ENCODE measurements around the gene ZNF184. TPM values are rescaled to one million over a fixed set of nuclear protein-coding genes. Genes with fewer than 3 reads are reported as not detected.

The ZNF184 gene
- total and polyA plus RNA-seq, 9 of the 15 experiments (the other 6 are each of a cell fraction or from before 2014, with no cell fraction given) = 7.6 to 22.2 (median 12.8) TPM

DNA sequence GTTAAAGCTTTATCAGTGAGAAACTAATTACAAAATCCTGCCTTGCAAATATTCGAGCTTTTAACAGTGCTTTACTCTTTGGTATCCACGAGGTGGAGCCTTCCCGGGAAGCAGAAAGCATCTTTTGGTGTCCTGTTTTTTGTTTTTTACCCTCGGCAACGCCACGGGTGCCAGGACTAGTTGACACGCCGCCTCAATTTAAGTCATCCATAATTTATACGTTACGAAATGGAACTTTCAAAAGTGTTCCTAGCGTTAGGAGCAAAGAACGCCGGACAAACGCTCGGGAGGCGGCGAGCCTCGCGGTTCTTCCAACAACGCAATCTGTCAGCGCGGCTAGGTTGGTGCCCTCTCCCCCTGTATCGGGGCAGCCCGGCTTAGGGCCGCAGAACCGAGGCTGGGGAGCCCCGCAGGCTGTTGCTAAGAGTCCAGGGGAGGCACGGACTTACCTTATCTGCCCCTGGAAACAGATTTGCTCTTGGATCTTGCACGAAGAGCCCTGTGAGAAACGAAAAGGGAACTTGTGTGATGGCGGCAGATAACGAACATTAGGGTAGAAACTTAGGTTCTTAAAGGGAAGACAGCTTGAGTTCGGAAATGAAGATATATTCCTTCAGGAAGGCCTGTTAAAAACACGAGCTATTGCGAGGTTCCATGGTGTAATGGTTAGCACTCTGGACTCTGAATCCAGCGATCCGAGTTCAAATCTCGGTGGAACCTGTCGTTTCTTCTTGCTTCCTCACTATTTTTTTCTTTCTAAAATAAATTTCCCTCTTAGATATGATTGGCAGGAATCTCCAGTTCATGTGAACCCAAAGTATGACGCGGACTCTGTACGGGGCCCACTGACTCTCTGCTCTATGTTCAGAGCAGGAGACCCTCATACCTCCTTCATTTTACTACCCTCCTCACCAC, 46.2 kb upstream of the ZNF184 start (continued):
- TF ChIP-seq ARHGAP35 (IDR thresholded peaks at IDR 0.05; ENCODE audit: partially characterized antibody) = no peak
- TF ChIP-seq ZNF431 (CRISPR knock-in tag; IDR thresholded peaks at IDR 0.05) = no peak
- TF ChIP-seq MXI1 (IDR thresholded peaks at IDR 0.05; ENCODE audit: low read depth, low read length) = no peak
- TF ChIP-seq TCF7 (IDR thresholded peaks at IDR 0.05; ENCODE audit: borderline replicate concordance) = 0 out of 2 replicates have a peak, but pooled peaks have one; percentile 24
- no peak; the same call in 1 of the 2 replicates for TF ChIP-seq TARDBP (IDR thresholded peaks at IDR 0.05)
- 0 out of 2 replicates have a peak, but pooled peaks have one; percentile 8 for TF ChIP-seq ESRRA (IDR thresholded peaks at IDR 0.05; ENCODE audit: borderline replicate concordance, low read depth)
- no peak for TF ChIP-seq ZNF444 (CRISPR knock-in tag; IDR thresholded peaks at IDR 0.05)
- TF ChIP-seq U2AF1 (optimal IDR thresholded peaks at IDR 0.05; ENCODE audit: low read depth, low read length) = no peak
- TF ChIP-seq SMC3 (conservative IDR thresholded peaks at IDR 0.05; ENCODE audit: insufficient read depth, low read depth, low read length) = peak; percentile 64
- TF ChIP-seq, protein P1, sequence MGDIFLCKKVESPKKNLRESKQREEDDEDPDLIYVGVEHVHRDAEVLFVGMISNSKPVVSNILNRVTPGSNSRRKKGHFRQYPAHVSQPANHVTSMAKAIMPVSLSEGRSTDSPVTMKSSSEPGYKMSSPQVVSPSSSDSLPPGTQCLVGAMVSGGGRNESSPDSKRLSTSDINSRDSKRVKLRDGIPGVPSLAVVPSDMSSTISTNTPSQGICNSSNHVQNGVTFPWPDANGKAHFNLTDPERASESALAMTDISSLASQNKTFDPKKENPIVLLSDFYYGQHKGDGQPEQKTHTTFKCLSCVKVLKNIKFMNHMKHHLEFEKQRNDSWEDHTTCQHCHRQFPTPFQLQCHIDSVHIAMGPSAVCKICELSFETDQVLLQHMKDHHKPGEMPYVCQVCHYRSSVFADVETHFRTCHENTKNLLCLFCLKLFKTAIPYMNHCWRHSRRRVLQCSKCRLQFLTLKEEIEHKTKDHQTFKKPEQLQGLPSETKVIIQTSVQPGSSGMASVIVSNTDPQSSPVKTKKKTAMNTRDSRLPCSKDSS (IDR thresholded peaks at IDR 0.05; ENCODE audit: low read depth, partially characterized antibody) = no peak
- TF ChIP-seq, protein P2, sequence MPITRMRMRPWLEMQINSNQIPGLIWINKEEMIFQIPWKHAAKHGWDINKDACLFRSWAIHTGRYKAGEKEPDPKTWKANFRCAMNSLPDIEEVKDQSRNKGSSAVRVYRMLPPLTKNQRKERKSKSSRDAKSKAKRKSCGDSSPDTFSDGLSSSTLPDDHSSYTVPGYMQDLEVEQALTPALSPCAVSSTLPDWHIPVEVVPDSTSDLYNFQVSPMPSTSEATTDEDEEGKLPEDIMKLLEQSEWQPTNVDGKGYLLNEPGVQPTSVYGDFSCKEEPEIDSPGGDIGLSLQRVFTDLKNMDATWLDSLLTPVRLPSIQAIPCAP (CRISPR knock-in tag; IDR thresholded peaks at IDR 0.05; ENCODE audit: borderline replicate concordance) = no peak
- TF ChIP-seq CBFA2T3 (IDR thresholded peaks at IDR 0.05) = no peak
- peak; percentile 90 for TF ChIP-seq LCOR (CRISPR knock-in tag; IDR thresholded peaks at IDR 0.05)
- peak in 2 of 3 experiments; percentile 29 to 39 for TF ChIP-seq YY1 (IDR thresholded peaks at IDR 0.05; ENCODE audit: borderline replicate concordance in 1 of 3, control insufficient read depth in 1 of 3, extremely low read depth in 1 of 3, insufficient read depth in 3 of 3, insufficient read length in 1 of 3, insufficient replicate concordance in 2 of 3, low read depth in 1 of 3, low read length in 2 of 3)
- TF ChIP-seq, protein P3, sequence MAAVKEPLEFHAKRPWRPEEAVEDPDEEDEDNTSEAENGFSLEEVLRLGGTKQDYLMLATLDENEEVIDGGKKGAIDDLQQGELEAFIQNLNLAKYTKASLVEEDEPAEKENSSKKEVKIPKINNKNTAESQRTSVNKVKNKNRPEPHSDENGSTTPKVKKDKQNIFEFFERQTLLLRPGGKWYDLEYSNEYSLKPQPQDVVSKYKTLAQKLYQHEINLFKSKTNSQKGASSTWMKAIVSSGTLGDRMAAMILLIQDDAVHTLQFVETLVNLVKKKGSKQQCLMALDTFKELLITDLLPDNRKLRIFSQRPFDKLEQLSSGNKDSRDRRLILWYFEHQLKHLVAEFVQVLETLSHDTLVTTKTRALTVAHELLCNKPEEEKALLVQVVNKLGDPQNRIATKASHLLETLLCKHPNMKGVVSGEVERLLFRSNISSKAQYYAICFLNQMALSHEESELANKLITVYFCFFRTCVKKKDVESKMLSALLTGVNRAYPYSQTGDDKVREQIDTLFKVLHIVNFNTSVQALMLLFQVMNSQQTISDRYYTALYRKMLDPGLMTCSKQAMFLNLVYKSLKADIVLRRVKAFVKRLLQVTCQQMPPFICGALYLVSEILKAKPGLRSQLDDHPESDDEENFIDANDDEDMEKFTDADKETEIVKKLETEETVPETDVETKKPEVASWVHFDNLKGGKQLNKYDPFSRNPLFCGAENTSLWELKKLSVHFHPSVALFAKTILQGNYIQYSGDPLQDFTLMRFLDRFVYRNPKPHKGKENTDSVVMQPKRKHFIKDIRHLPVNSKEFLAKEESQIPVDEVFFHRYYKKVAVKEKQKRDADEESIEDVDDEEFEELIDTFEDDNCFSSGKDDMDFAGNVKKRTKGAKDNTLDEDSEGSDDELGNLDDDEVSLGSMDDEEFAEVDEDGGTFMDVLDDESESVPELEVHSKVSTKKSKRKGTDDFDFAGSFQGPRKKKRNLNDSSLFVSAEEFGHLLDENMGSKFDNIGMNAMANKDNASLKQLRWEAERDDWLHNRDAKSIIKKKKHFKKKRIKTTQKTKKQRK (IDR thresholded peaks at IDR 0.05; ENCODE audit: borderline replicate concordance, low read depth, low read length) = no peak
- 0 out of 2 replicates have a peak, but pooled peaks have one; percentile 92 for TF ChIP-seq SREBF2 (CRISPR knock-in tag; IDR thresholded peaks at IDR 0.05)
- peak; percentile 67; the same call in 1 of the 2 replicates for TF ChIP-seq NR2C2 (CRISPR knock-in tag; IDR thresholded peaks at IDR 0.05)
- TF ChIP-seq NR2C2 (tag; IDR thresholded peaks at IDR 0.05) = peak; percentile 37
- peak; percentile 66 for TF ChIP-seq POLR2A (conservative IDR thresholded peaks at IDR 0.05)
- TF ChIP-seq U2AF2 (optimal IDR thresholded peaks at IDR 0.05; ENCODE audit: low read depth, low read length) = no peak
- no peak for TF ChIP-seq ZNF124 (CRISPR knock-in tag; IDR thresholded peaks at IDR 0.05)
- no peak for TF ChIP-seq HMGN3 (IDR thresholded peaks at IDR 0.05; ENCODE audit: borderline replicate concordance, extremely low read depth, insufficient read length, low read depth, low read length)
- no peak for TF ChIP-seq NCOA6 (IDR thresholded peaks at IDR 0.05)

Measured in K562 (cell line).